Activated CD8-positive, alpha-beta memory T cell treated with anti-CD3 and anti-CD28 coated beads, Interleukin-2, amount 10 ng/mL, durations not matched to agents 7 days and 5 days (primary cell): ENCODE measurements around the gene ACTRT2. TPM values are rescaled to one million over a fixed set of nuclear protein-coding genes. Genes with fewer than 3 reads are reported as not detected.

Source experiments
- ATAC-seq: fragments of 150-1000 bp; cut with Tn5 transposase; one replicate; pipeline ENCODE4 v1.10.0; 2021; ENCODE audit warnings: moderate library complexity
- CTCF ChIA-PET: fragments of 350-600 bp; sonication (Branson Sonifier 250); formaldehyde crosslinking; loops from one replicate; lab custom pipeline; 2021; ENCODE audit warnings: antibody characterized with exemption; lab: Charles Lee
- DNase-seq: peaks from one replicate; pipeline ENCODE4 v3.0.0-alpha.2; 2020
- H3K27ac Mint-ChIP-seq: one replicate; pipeline ENCODE4 v1.8.0; 2021; ENCODE audit warnings: mild to moderate bottlenecking, mixed read lengths
- H3K27me3 Mint-ChIP-seq: one replicate; pipeline ENCODE4 v1.8.0; 2021; ENCODE audit warnings: mixed read lengths
- H3K36me3 Mint-ChIP-seq: one replicate; pipeline ENCODE4 v1.8.0; 2021; ENCODE audit warnings: mild to moderate bottlenecking, mixed read lengths
- H3K4me1 Mint-ChIP-seq: one replicate; pipeline ENCODE4 v1.8.0; 2021; ENCODE audit warnings: mixed read lengths
- H3K4me3 Mint-ChIP-seq: one replicate; pipeline ENCODE4 v1.8.0; 2021; ENCODE audit warnings: mild to moderate bottlenecking, moderate library complexity, mixed read lengths
- H3K9me3 Mint-ChIP-seq: one replicate; pipeline ENCODE4 v1.8.0; 2022; ENCODE audit warnings: low read depth, mixed read lengths
- total RNA-seq, 2 experiments: library from RNA; stranded (reverse); gene quantifications; one replicate each; pipeline ENCODE4 v1.2.3, GENCODE V29; 2021

ACTRT2 gene
- total RNA-seq, 2 experiments from 2014 or later: not detected

DNA sequence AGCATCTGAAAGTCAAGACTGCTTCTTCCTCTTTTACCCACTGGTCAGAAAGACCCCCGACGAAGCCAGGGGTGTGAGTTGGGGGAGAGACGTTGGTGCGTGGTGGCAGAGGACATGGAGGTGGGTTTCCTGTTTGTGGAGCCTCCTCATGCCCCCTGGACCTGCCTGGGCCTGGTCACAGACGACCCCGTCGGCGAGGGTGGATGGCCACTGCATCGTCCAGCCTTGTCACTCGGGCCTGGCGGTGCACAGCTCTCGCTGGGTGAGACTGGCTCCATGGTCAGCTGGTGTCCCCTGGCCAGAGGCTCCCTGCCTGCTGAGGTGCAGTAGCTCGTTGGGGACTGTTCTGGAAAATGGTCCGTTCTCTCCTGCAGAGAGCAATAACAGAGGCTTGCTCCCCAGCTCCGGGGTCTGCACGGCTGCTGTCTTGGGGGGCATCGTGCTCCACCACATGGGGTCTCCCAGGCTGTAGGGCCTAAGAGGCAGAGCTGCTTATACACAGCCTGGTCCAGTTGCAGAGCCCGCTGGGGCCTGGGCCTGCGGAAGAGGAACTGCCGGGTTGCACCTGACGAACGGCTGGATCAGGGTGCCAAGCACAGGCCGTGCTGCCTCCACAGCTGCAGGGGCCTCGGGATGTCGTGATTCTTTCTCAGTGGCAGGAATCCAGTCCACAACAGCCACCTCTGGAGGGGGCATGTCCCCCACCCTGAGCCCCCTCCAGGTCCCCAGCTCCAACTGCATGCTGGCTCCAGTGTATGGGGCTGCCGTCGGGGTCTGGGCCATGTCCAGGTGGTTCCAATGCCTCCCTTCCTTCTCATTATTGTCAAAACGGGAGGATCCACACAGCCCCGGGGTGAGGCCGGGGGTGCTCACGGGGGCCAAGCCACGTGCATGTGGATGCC lies 18.0 kb upstream of the ACTRT2 start:
- DNase-seq: no peak
- H3K27ac Mint-ChIP-seq: no peak overlapping the region
- no peaks in the 10 kb centered on the region for H3K27me3 Mint-ChIP-seq
- H3K4me1 Mint-ChIP-seq: no peaks in the 10 kb centered on the region
- CTCF ChIA-PET: interaction anchor here (1.2 kb wide), 1 partner anchor 9 kb away, joined by 3 read pairs; no protein-coding TSS in a partner anchor
- no peaks in the 10 kb centered on the region for H3K9me3 Mint-ChIP-seq
- no peaks in the 10 kb centered on the region for H3K36me3 Mint-ChIP-seq
- H3K4me3 Mint-ChIP-seq: no peak overlapping the region
- no peak for ATAC-seq

DNA sequence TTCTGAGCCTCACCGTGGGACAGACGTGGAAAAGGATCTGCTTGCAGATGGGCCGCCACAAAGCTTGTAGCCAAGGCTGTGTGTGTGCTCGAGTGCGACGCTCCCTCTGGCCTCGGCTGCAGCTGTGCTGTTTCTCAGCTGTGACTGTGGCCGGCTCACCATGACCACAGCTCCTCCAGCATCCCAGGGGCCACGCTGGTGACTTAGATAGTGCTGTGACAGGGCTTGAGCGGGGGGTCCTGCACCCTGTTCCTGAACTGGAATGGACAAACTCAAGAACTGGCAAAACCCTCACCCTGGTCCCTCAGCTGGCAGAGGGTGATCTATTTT lies 17.4 kb upstream of the ACTRT2 start:
- H3K36me3 Mint-ChIP-seq: no peaks in the 10 kb centered on the region
- DNase-seq: no peak
- no peak overlapping the region for H3K4me3 Mint-ChIP-seq
- no peaks in the 10 kb centered on the region for H3K27me3 Mint-ChIP-seq
- ATAC-seq: no peak
- H3K27ac Mint-ChIP-seq: no peak overlapping the region
- CTCF ChIA-PET: interaction anchor here (1.2 kb wide), 1 partner anchor 8 kb away, joined by 3 read pairs; no protein-coding TSS in a partner anchor
- no peaks in the 10 kb centered on the region for H3K4me1 Mint-ChIP-seq
- H3K9me3 Mint-ChIP-seq: peaks cover 2% of the 10 kb centered on the region

GRCh38 chr1:3004285-3005205 lies 16.7 kb upstream of the ACTRT2 start:
- Mint-ChIP-seq H3K4me3 (no peak overlapping the region), H3K36me3 (no peaks in the 10 kb centered on the region), H3K27ac (no peak overlapping the region), H3K27me3 (no peaks in the 10 kb centered on the region), H3K4me1 (no peaks in the 10 kb centered on the region), H3K9me3 (peaks cover 2% of the 10 kb centered on the region)
- DNase-seq (no peak), ATAC-seq (no peak)
- CTCF ChIA-PET: interaction anchor here (1.2 kb wide), 1 partner anchor 8 kb away, joined by 3 read pairs; no protein-coding TSS in a partner anchor

- H3K36me3 Mint-ChIP-seq: no peaks in the 10 kb centered on the region
- no peaks in the 10 kb centered on the region for H3K4me1 Mint-ChIP-seq
- no peak overlapping the region for H3K4me3 Mint-ChIP-seq
- CTCF ChIA-PET: no interaction called here
- H3K27ac Mint-ChIP-seq: no peak overlapping the region
- no peaks in the 10 kb centered on the region for H3K27me3 Mint-ChIP-seq
- H3K9me3 Mint-ChIP-seq: peaks cover 2% of the 10 kb centered on the region
- no peak for DNase-seq
- ATAC-seq: no peak
These were observed 15.5 kb upstream of the ACTRT2 start for GRCh38 chr1:3005771-3006170.

GRCh38 chr1:3007298-3008147 lies 13.7 kb upstream of the ACTRT2 start:
- CTCF ChIA-PET: no interaction called here
- ATAC-seq: no peak
- no peak overlapping the region for H3K4me3 Mint-ChIP-seq

DNA sequence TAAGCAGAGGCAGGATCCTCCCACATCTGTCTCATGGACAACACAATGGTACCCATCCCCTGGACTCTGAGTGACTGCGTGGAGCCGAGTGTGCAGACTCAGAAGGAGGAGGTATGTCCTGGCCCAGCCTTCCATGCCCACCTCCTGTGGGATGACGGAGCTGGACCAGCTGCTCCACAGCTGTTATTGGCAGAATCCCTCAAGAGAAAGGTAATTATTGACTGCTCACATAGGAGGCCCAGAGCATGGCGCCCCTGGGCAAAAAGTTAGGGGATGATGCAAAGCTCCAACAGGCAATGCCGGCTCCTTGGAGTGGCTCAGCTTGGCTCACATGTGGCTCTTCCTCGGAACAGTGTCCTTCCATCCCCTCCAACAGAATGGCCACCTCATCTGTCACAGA lies 12.2 kb upstream of the ACTRT2 start:
- Mint-ChIP-seq H3K4me1 (no peaks in the 10 kb centered on the region), H3K27me3 (no peaks in the 10 kb centered on the region), H3K27ac (no peak overlapping the region), H3K4me3 (no peak overlapping the region), H3K36me3 (no peaks in the 10 kb centered on the region), H3K9me3 (peaks cover 2% of the 10 kb centered on the region)
- CTCF ChIA-PET: no interaction called here
- DNase-seq (no peak), ATAC-seq (no peak)

More at GRCh38 chr1:3007298-3008147, 13.7 kb upstream of the ACTRT2 start:
- Mint-ChIP-seq H3K27me3 (no peaks in the 10 kb centered on the region), H3K9me3 (peaks cover 2% of the 10 kb centered on the region), H3K27ac (no peak overlapping the region), H3K36me3 (no peaks in the 10 kb centered on the region), H3K4me1 (no peaks in the 10 kb centered on the region)
- DNase-seq: no peak

GRCh38 chr1:3009556-3009955 lies 11.7 kb upstream of the ACTRT2 start:
- Mint-ChIP-seq H3K4me3 (no peak overlapping the region), H3K27me3 (no peaks in the 10 kb centered on the region), H3K4me1 (no peaks in the 10 kb centered on the region), H3K27ac (no peak overlapping the region), H3K9me3 (peaks cover 2% of the 10 kb centered on the region), H3K36me3 (no peaks in the 10 kb centered on the region)
- CTCF ChIA-PET: no interaction called here
- ATAC-seq (no peak), DNase-seq (no peak)

DNA sequence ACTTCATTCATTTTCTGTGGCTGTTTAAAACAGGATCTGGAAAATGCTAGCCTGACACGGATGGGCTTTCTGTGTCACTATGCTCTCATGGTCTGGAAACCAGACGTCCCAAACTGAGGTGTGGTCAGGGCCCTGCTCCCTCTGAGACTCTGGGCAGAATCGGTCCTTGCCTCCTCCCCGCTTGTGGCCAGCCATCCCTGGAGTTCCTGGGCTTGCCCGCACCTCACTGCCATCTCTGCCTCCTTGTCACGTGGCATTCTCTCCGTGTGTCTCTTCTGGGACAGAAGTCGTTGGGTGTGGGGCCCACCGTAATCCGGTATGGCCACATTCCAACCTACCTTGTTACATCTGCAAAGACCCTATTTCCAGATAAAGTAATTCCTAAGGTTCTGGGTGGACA lies 10.1 kb upstream of the ACTRT2 start:
- peaks cover 2% of the 10 kb centered on the region for H3K9me3 Mint-ChIP-seq
- H3K36me3 Mint-ChIP-seq: no peaks in the 10 kb centered on the region
- H3K27ac Mint-ChIP-seq: no peak overlapping the region
- DNase-seq (no peak), ATAC-seq (no peak)
- no peaks in the 10 kb centered on the region for H3K4me1 Mint-ChIP-seq
- H3K4me3 Mint-ChIP-seq: no peak overlapping the region
- H3K27me3 Mint-ChIP-seq: no peaks in the 10 kb centered on the region
- CTCF ChIA-PET: no interaction called here

GRCh38 chr1:3011631-3012455 lies 9.4 kb upstream of the ACTRT2 start:
- Mint-ChIP-seq H3K27me3 (no peaks in the 10 kb centered on the region), H3K27ac (no peak overlapping the region), H3K4me1 (no peaks in the 10 kb centered on the region), H3K9me3 (peaks cover 2% of the 10 kb centered on the region), H3K4me3 (no peak overlapping the region), H3K36me3 (no peaks in the 10 kb centered on the region)
- CTCF ChIA-PET: interaction anchor here (0.8 to 1.2 kb wide), 2 partner anchors 8 to 412 kb away, joined by 3 to 4 read pairs; no protein-coding TSS in a partner anchor
- ATAC-seq: no peak
- no peak for DNase-seq

- no peak for ATAC-seq
- CTCF ChIA-PET: interaction anchor here (0.8 to 1.5 kb wide), 4 partner anchors 9 to 412 kb away, joined by 3 to 4 read pairs (median 4); no protein-coding TSS in a partner anchor
These were observed 8.6 kb upstream of the ACTRT2 start for GRCh38 chr1:3012456-3013291.

DNA sequence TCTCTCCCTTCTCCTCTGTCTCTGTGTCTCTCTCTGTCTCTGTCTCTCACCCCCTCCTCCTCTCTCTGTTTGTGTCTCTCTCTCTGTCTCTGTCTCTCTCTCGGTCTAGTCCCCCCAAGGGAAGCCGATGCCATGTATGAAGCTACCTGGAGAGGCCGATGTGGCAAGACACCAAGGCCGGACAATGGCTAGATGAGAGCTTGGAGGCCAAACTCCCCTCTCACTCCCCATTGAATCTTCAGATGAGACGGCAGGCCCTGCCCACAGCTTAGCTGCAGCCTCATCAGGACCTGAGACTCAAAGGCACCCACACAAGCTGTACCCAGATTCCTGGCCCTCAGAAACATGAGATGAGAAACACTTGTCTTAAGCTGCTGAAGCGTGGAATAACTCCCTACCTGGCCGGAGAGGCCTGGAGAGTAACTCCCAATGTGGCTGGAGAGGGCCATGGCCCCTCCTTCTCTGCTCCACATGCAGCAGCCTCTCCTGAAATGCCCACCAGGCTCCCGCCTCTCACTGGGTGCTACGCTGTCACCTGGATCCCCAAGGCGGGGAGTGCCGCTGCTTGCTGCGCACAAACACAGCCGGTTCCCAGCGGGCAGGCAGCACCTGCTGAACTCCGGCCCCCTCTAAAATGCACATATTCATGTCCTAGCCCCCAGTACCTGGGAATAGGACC lies 7.8 kb upstream of the ACTRT2 start:
- Mint-ChIP-seq H3K4me3 (no peak overlapping the region), H3K27me3 (no peaks in the 10 kb centered on the region), H3K4me1 (no peaks in the 10 kb centered on the region), H3K9me3 (peaks cover under 1% of the 10 kb centered on the region), H3K36me3 (no peaks in the 10 kb centered on the region), H3K27ac (no peak overlapping the region)
- DNase-seq: no peak
- CTCF ChIA-PET: interaction anchor here (1.0 to 1.5 kb wide), 2 partner anchors 16 to 411 kb away, joined by 3 to 4 read pairs; no protein-coding TSS in a partner anchor
- ATAC-seq: no peak

More at GRCh38 chr1:3012456-3013291, 8.6 kb upstream of the ACTRT2 start:
- no peak for DNase-seq
- H3K4me1 Mint-ChIP-seq: no peaks in the 10 kb centered on the region
- H3K36me3 Mint-ChIP-seq: no peaks in the 10 kb centered on the region
- H3K27ac Mint-ChIP-seq: no peak overlapping the region
- H3K27me3 Mint-ChIP-seq: no peaks in the 10 kb centered on the region
- H3K4me3 Mint-ChIP-seq: no peak overlapping the region
- peaks cover 2% of the 10 kb centered on the region for H3K9me3 Mint-ChIP-seq
